GDM1 (cell line): ENCODE results near the gene ACOX3.
"Not testable (repeated sequence)": the region's sequence is repeated elsewhere in the genome, so short reads cannot be mapped to it uniquely, and the experiment has no call there.

Experiments
- DNase-seq: peaks from one replicate; lab custom pipeline; 2025; lab: John Stamatoyannopoulos, UW

Gene ACOX3

GRCh38 chr4:8352368-8353157 lies 88.0 kb downstream of the ACOX3 start:
- no peak for DNase-seq

DNA sequence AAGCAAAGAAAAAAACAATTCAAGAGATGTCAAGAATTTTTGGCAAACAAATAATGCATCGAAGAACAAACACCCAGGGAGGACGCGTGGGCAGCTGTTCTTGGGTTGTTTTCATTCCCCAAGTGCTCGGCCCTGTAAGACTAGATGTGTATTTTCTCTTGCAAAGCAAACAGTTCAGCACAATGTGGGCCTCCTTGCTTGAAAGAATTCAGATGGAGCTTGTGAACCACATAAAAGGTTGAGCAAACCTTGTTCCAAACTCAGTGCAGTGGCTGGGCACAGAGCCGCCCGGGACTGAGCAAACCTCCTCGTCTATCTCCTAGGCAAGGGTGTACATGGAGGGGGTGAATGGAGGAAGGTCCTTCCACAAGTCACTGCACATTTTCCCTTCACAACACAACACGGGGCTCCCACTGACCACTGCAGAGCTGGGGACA lies 88.6 kb downstream of the ACOX3 start:
- DNase-seq, result no peak

GRCh38 chr4:8350841-8351461 lies 89.6 kb downstream of the ACOX3 start:
- DNase-seq, result no peak

- DNase-seq, result no peak
Observed at GRCh38 chr4:8350352-8350751, 90.2 kb downstream of the ACOX3 start.

- DNase-seq, result no peak
Observed at GRCh38 chr4:8349664-8350236, 90.8 kb downstream of the ACOX3 start.

- not testable (repeated sequence) for DNase-seq
Observed at GRCh38 chr4:8349236-8349635, 91.3 kb downstream of the ACOX3 start.

DNA sequence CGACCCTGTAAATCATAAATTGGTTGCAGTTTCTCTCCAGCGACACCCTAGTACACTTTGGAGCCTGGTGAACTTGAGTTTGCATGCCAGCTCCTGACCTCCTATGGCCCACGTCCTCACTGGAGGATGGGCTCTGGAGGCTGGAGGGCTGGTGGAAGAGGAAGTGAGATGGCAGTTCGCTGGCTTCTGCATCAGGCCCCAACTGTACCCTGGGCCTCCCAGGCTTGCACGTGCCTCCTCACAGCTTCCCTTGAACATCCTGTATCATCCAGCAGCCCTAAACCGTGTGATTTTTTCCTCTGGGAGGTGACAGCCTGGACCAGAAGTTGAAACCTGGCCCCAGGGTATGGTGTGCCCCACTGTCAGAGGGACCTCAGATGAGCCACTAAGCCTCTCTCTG lies 92.5 kb downstream of the ACOX3 start:
- DNase-seq, result peak; percentile 77

DNA sequence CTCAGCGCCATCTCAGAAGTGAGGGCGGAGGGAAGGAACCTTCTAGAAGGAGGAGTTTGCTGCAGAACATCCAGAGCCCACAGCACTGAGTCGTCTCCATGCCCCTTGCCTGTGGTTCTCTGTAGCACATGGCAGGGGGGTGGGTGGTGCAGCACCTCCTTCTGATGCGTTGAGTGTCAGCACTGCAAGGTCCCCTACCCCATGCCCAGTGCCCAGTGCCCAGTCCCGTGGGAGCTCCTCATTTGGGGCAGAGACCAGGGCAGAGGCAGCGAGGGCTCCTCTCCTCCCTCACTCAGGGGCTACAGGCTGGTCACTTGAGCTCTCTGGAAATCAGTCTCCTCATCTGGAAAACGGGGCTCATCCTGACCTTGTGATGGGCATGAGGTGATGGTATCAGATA lies 92.9 kb downstream of the ACOX3 start:
- DNase-seq, result no peak

DNA sequence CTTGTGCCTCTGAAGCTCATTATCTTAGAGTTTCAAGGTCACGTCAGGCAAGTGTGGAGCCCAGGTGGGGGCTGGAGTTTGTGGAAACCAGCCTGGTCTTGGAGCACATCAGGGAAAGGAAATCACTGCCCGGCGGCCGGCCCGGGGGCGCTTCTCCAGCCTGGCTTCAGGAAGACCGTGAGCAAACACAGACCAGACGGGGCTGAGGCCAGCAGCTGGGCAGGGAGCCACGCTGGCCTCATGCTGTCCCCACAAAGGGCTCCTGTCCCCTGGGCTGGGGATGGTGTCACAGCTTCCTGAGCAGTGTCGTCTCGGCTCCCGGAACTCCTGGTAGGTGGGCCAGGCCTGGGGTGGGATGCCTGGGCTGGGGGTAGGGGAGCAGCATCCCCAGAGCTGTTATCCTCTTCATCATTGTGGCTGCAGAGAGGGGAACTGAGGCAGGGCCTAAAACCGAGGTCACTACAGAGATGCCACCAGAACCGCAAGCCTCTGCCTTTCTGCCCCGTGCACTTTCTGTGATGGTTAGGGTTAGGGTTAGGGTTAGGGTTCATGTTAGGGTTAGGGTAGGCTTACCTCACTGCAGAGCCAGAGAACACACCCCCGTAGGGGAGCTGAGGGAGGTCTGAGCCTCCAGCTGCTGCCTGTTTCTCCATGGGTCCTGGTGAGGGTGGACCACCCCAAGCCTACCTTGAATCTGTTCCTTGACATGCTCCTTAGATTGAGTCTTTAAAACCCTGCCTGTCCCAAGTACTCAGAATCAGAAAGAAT lies 93.5 kb downstream of the ACOX3 start:
- no peak for DNase-seq

GRCh38 chr4:8345946-8346814 lies 94.3 kb downstream of the ACOX3 start:
- DNase-seq, result no peak

- no peak for DNase-seq
Observed at GRCh38 chr4:8345053-8345945, 95.2 kb downstream of the ACOX3 start.

DNA sequence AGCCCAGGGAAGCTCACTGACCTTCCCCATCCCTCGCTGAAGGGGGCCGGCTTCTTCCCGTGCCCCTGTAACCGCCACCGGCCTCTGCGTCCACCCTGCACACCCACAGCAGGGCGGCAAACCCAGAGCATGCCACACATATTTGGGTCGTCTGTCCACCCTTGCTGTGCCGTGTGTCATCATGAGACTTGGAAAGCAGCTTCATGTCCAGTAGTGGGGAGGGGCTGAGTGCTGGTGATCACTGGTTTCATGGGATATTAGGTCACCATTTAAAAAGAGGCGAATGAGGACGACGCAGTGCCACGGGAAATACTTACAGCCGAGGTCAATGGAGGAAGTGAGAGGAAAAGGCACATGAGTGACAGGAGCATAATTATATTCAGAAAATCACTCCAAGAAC lies 96.1 kb downstream of the ACOX3 start:
- DNase-seq, result no peak

- no peak for DNase-seq
Observed at GRCh38 chr4:8343967-8344331, 96.6 kb downstream of the ACOX3 start.

- no peak for DNase-seq
Observed at GRCh38 chr4:8343262-8343966, 97.1 kb downstream of the ACOX3 start.

GRCh38 chr4:8342651-8343261 lies 97.8 kb downstream of the ACOX3 start:
- no peak for DNase-seq

- DNase-seq, result no peak
Observed at GRCh38 chr4:8341691-8342090, 98.8 kb downstream of the ACOX3 start.

DNA sequence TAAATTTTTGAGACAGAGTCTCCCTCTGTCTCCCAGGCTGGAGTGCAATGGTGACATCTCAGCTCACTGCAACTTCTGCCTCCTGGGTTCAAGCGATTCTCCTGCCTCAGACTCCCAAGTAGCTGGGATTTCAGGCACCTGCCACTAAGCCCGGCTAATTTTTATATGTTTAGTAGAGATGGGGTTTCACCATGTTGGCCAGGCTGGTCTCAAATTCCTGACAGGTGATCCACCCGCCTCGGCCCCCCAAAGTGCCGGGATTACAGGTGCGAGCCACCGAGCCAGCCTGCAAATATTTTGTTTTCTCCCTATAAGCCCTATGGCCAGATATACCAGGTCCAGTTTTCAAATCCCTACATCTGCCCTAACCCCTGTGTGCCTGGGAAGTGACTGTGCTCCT lies 99.2 kb downstream of the ACOX3 start:
- not testable (repeated sequence) for DNase-seq

DNA sequence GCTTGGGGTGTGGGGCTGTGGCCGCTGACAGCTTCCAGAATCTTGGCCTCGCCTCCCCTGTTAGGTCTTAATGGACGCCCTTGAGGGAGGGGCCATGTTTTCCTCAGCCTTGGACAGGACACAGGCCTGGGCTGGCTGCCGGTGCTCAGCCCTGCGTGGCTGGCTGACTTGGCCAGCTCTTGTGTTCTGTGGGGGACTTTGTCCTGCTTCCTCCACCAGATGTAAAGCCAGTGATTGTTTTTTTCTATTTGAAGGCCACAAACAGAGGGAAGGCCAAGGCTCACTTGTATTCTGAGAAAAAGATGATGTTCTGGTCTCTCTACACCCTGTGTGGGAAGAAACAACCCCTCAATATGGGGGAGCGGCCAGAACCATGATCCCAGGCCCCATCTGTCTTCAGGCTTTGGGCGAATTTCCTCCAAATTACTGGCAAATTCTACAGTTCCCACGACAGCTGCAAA lies 99.7 kb downstream of the ACOX3 start:
- DNase-seq, result no peak

- DNase-seq, result no peak
Observed at GRCh38 chr4:8338351-8338961, 102.1 kb downstream of the ACOX3 start.
